GM19238 (cell line): ENCODE results near the gene MET.
"Not testable (repeated sequence)": the region's sequence is repeated elsewhere in the genome, so short reads cannot be mapped to it uniquely, and the experiment has no call there.

Source experiments
- DNase-seq: peaks from one replicate; pipeline ENCODE4 v3.0.0; 2011; ENCODE audit warnings: low spot score; ENCODE audit not compliant: insufficient read length

Gene MET

GRCh38 chr7:116806046-116806944 is 134.3 kb downstream of the MET start:
- DNase-seq, result no peak

- DNase-seq, result no peak
Observed at GRCh38 chr7:116807011-116807560, 135.1 kb downstream of the MET start.

- DNase-seq, result no peak
Observed at GRCh38 chr7:116809636-116810266, 137.8 kb downstream of the MET start.

GRCh38 chr7:116810267-116811116 is 138.5 kb downstream of the MET start:
- DNase-seq, result no peak

GRCh38 chr7:116811768-116812167 is 139.8 kb downstream of the MET start:
- no peak for DNase-seq

GRCh38 chr7:116812860-116813259 is 140.9 kb downstream of the MET start:
- DNase-seq, result no peak

GRCh38 chr7:116813371-116813770 is 141.4 kb downstream of the MET start:
- DNase-seq, result not testable (repeated sequence)

- DNase-seq, result no peak
Observed at GRCh38 chr7:116815041-116815440, 143.0 kb downstream of the MET start.

GRCh38 chr7:116820149-116820548 is 148.2 kb downstream of the MET start:
- no peak for DNase-seq

- not testable (repeated sequence) for DNase-seq
Observed at GRCh38 chr7:116821647-116822046, 149.7 kb downstream of the MET start.

GRCh38 chr7:116824449-116824848 is 152.5 kb downstream of the MET start:
- no peak for DNase-seq

- no peak for DNase-seq
Observed at GRCh38 chr7:116828281-116828680, 156.3 kb downstream of the MET start.

- DNase-seq, result no peak
Observed at GRCh38 chr7:116829041-116829440, 157.0 kb downstream of the MET start.

GRCh38 chr7:116829493-116829892 is 157.5 kb downstream of the MET start:
- no peak for DNase-seq

GRCh38 chr7:116832692-116833091 is 160.7 kb downstream of the MET start:
- no peak for DNase-seq

- DNase-seq, result no peak
Observed at GRCh38 chr7:116834815-116835504, 163.0 kb downstream of the MET start.

GRCh38 chr7:116836048-116836447 is 164.1 kb downstream of the MET start:
- DNase-seq, result no peak

- no peak for DNase-seq
Observed at GRCh38 chr7:116836911-116837310, 164.9 kb downstream of the MET start.

GRCh38 chr7:116837586-116837985 is 165.6 kb downstream of the MET start:
- DNase-seq, result no peak

- DNase-seq, result no peak
Observed at GRCh38 chr7:116840256-116840655, 168.3 kb downstream of the MET start.

- no peak for DNase-seq
Observed at GRCh38 chr7:116842371-116842770, 170.4 kb downstream of the MET start.
